Thyroid gland (tissue), 4 donors: ENCODE measurements around the gene UBTD1. TPM values are rescaled to one million over a fixed set of nuclear protein-coding genes. Genes with fewer than 3 reads are reported as not detected.

ENCODE experiments used
- DNase-seq, 2 donors: peaks; one replicate each; pipeline ENCODE4 v3.0.0-alpha.2; 2019
- H3K27ac ChIP-seq, 3 donors: fragments of 200-600 bp; sonication (generic); 1 replicate in 2 of 3; 2 replicates in 1 of 3; pipeline ENCODE4 v1.5.1; 2016 to 2019; ENCODE audit warnings: mild to moderate bottlenecking in 1 of 3, moderate library complexity in 1 of 3
- H3K27me3 ChIP-seq: fragments of 200-600 bp; sonication (generic); one replicate; pipeline ENCODE4 v1.5.1; 2019
- H3K36me3 ChIP-seq, 2 donors: fragments of 200-600 bp; sonication (generic); one replicate each; pipeline ENCODE4 v1.5.1; 2016 to 2019
- H3K4me1 ChIP-seq, 2 donors: fragments of 200-600 bp; sonication (generic); one replicate each; pipeline ENCODE4 v1.5.1; 2017 to 2019
- H3K4me3 ChIP-seq, 3 donors: fragments of 200-600 bp; sonication (generic); replicated peaks in 1 of 3; 1 replicate in 2 of 3; 2 replicates in 1 of 3; pipeline ENCODE4 v1.5.1; 2016; ENCODE audit warnings: mild to moderate bottlenecking in 1 of 3
- H3K9me3 ChIP-seq: fragments of 200-600 bp; sonication (generic); one replicate; pipeline ENCODE4 v1.5.1; 2017
- CTCF ChIP-seq, 6 experiments: fragments of 200-600 bp in 3 of 6; fragments of 450-650 bp in 3 of 6; sonication (generic) in 3 of 6; IDR thresholded peaks; one replicate each; pipeline ENCODE4 v1.5.1; 2016 to 2019; ENCODE audit warnings: antibody characterized with exemption in 6 of 6, mild to moderate bottlenecking in 2 of 6, inconsistent platforms in 1 of 6, moderate library complexity in 1 of 6
- POLR2A ChIP-seq, 2 donors: fragments of 450-650 bp; IDR thresholded peaks; one replicate each; pipeline ENCODE4 v1.6.1; 2017; ENCODE audit warnings: antibody characterized with exemption in 2 of 2, mild to moderate bottlenecking in 2 of 2, moderate library complexity in 1 of 2
- WGBS, 2 donors: methylation state at CpG; one replicate each; pipeline ENCODE4 v1.1.5; 2017; 5-methylcytosine and 5-hydroxymethylcytosine counted together
- intact Hi-C: fragments of 100-400 bp; cut with DNase I; formaldehyde crosslinking; loops from one replicate; pipeline ENCODE4 v1.15.1; 2023
- total RNA-seq, 4 donors: library from RNA; depleted of rRNA; stranded (reverse); fragments of >200 nt; gene quantifications; one replicate each; pipeline ENCODE4 v1.2.3, GENCODE V29; 2016

The UBTD1 gene
- 10 to 100 TPM in 3 of 4 donors, 1 to 10 TPM in 1; 7.8 to 27.8 (median 20.0) TPM for total RNA-seq

GRCh38 chr10:97498841-97499560 lies at the start of gene UBTD1:
Gene UBTD1, plus strand, starts transcription at chr10:97498924. Its CDS starts 280 bp downstream, at chr10:97499204.
- peak within 1 kb of the TSS; percentile 76 to 95 (median 91) for H3K27ac ChIP-seq
- no peaks in the 10 kb centered on the region for H3K27me3 ChIP-seq
- WGBS, 2 donors: 0% methylated on average over 2 to 10 of the region's 66 CpGs
- peak in 1 of 6 experiments; percentile 15 for TF ChIP-seq CTCF (IDR thresholded peaks at IDR 0.05)
- TF ChIP-seq POLR2A (IDR thresholded peaks at IDR 0.05): peak; percentile 26 to 52
- H3K9me3 ChIP-seq: no peaks in the 10 kb centered on the region
- peaks cover 23 to 56% of the 10 kb centered on the region in 2 donors for H3K4me1 ChIP-seq
- no peaks in the 10 kb centered on the region for H3K36me3 ChIP-seq
- DNase-seq: peak; percentile 69 to 71
- H3K4me3 ChIP-seq: peak within 1 kb of the TSS; percentile 82 to 98 (median 87)
- intact Hi-C loops: no loop called here

- Histone ChIP-seq H3K27ac (no peak overlapping the region), H3K9me3 (no peaks in the 10 kb centered on the region), H3K36me3 (peaks cover 0 to 5% of the 10 kb centered on the region in 2 donors), H3K27me3 (no peaks in the 10 kb centered on the region), H3K4me1 (peaks cover 0 to 32% of the 10 kb centered on the region in 2 donors), H3K4me3 (no peak overlapping the region)
- no peak for DNase-seq
- TF ChIP-seq POLR2A (IDR thresholded peaks at IDR 0.05) (no peak), CTCF (IDR thresholded peaks at IDR 0.05) (no peak)
- intact Hi-C loops: no loop called here
- 70 to 72% methylated on average over 2 of the region's 2 CpGs for WGBS, 2 donors
Observed at GRCh38 chr10:97450828-97451227, 47.9 kb upstream of the UBTD1 start.

- Histone ChIP-seq H3K4me1 (peaks cover 0 to 32% of the 10 kb centered on the region in 2 donors), H3K4me3 (no peak overlapping the region), H3K27ac (no peak overlapping the region), H3K36me3 (peaks cover 5 to 13% of the 10 kb centered on the region in 2 donors), H3K27me3 (no peaks in the 10 kb centered on the region), H3K9me3 (no peaks in the 10 kb centered on the region)
- 94 to 99% methylated on average over 14 to 15 of the region's 17 CpGs for WGBS, 2 donors
- intact Hi-C loops: no loop called here
- DNase-seq: no peak
- TF ChIP-seq POLR2A (IDR thresholded peaks at IDR 0.05): no peak
- TF ChIP-seq CTCF (IDR thresholded peaks at IDR 0.05): no peak
Observed at GRCh38 chr10:97451605-97452004, 47.1 kb upstream of the UBTD1 start.

GRCh38 chr10:97452352-97452751 lies 46.4 kb upstream of the UBTD1 start:
- Histone ChIP-seq H3K36me3 (peaks cover 8 to 13% of the 10 kb centered on the region in 2 donors), H3K4me3 (no peak overlapping the region), H3K4me1 (peaks cover 0 to 29% of the 10 kb centered on the region in 2 donors), H3K27me3 (no peaks in the 10 kb centered on the region), H3K9me3 (no peaks in the 10 kb centered on the region), H3K27ac (no peak overlapping the region)
- TF ChIP-seq POLR2A (IDR thresholded peaks at IDR 0.05): no peak
- no peak for TF ChIP-seq CTCF (IDR thresholded peaks at IDR 0.05)
- WGBS, 2 donors: 94 to 96% methylated on average over 6 of the region's 6 CpGs
- DNase-seq: no peak
- intact Hi-C loops: no loop called here

GRCh38 chr10:97454330-97455036 lies 44.2 kb upstream of the UBTD1 start:
- WGBS, 2 donors: 60 to 63% methylated on average over 3 of the region's 3 CpGs
- intact Hi-C loops: no loop called here
- Histone ChIP-seq H3K9me3 (no peaks in the 10 kb centered on the region), H3K4me3 (no peak overlapping the region), H3K27ac (no peak overlapping the region), H3K36me3 (peaks cover 28 to 31% of the 10 kb centered on the region in 2 donors), H3K4me1 (peaks cover 0 to 16% of the 10 kb centered on the region in 2 donors), H3K27me3 (no peaks in the 10 kb centered on the region)
- peak; percentile 61 to 62 for DNase-seq
- TF ChIP-seq CTCF (IDR thresholded peaks at IDR 0.05) (no peak), POLR2A (IDR thresholded peaks at IDR 0.05) (no peak)
